ENCODE measurements around the gene CD14. TPM values are rescaled to one million over a fixed set of nuclear protein-coding genes. Genes with fewer than 3 reads are reported as not detected.
A peak's percentile ranks its signal among the peaks of the same experiment; 100 is the strongest.

CD14 gene
- total and polyA plus RNA-seq, 11 donors: 9.9 to 220 (median 25.8) TPM

DNA sequence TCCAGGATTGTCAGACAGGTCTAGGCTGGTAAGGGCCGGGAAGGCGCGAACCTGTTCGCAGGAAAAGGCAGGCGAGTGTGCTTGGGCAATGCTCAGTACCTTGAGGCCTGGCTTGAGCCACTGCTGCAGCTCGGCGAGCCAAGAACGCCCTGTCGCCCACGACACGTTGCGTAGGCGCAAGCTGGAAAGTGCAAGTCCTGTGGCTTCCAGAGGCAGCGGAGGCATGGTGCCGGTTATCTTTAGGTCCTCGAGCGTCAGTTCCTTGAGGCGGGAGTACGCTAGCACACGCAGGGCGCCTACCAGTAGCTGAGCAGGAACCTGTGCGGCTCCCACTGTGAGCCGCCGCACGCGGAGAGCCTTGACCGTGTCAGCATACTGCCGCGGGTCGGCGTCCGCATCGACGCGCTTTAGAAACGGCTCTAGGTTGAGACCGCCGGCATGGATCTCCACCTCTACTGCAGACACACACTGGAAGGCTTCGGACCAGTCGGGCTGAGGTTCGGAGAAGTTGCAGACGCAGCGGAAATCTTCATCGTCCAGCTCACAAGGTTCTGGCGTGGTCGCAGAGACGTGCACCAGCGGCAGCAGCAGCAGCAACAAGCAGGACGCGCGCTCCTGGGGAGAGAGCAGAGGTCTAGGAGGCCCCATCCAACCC, 482 bp downstream of the CD14 start:
- WGBS, 4 donors: 1 to 7% (median 1%) methylated on average over 7 to 51 of the region's 51 CpGs
- H3K4me1 ChIP-seq: peaks cover 0 to 40% (median 16%) of the 10 kb centered on the region in 12 donors
- peak; percentile 60 to 82 (median 77) for ATAC-seq
- peak overlapping the region in 11 of 12 donors; percentile 50 to 95 (median 71) for H3K27ac ChIP-seq
- H3K4me3 ChIP-seq: peak overlapping the region; percentile 32 to 67 (median 57)
- intact Hi-C loops (cut with DNase I): loop anchor here in 6 of 10 donors (2.0 to 10.0 kb wide), 5 partner anchors 62 to 258 kb away; partner anchors contain the start of genes APBB3 (in 2 of the 6), SLC35A4 (in 2 of the 6) and ANKHD1 (in 1 of the 6)
- peaks cover 0 to 7% (median 0%) of the 10 kb centered on the region in 12 donors for H3K9me3 ChIP-seq
- no peaks in the 10 kb centered on the region for H3K27me3 ChIP-seq
- peak in 1 of 2 donors; percentile 15 for TF ChIP-seq POLR2A (IDR thresholded peaks at IDR 0.05)
- TF ChIP-seq, protein P1, sequence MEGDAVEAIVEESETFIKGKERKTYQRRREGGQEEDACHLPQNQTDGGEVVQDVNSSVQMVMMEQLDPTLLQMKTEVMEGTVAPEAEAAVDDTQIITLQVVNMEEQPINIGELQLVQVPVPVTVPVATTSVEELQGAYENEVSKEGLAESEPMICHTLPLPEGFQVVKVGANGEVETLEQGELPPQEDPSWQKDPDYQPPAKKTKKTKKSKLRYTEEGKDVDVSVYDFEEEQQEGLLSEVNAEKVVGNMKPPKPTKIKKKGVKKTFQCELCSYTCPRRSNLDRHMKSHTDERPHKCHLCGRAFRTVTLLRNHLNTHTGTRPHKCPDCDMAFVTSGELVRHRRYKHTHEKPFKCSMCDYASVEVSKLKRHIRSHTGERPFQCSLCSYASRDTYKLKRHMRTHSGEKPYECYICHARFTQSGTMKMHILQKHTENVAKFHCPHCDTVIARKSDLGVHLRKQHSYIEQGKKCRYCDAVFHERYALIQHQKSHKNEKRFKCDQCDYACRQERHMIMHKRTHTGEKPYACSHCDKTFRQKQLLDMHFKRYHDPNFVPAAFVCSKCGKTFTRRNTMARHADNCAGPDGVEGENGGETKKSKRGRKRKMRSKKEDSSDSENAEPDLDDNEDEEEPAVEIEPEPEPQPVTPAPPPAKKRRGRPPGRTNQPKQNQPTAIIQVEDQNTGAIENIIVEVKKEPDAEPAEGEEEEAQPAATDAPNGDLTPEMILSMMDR (IDR thresholded peaks at IDR 0.05): no peak
- H3K36me3 ChIP-seq: peaks cover 0 to 3% (median 0%) of the 10 kb centered on the region in 9 donors
- DNase-seq: peak; percentile 52 to 85 (median 71)

DNA sequence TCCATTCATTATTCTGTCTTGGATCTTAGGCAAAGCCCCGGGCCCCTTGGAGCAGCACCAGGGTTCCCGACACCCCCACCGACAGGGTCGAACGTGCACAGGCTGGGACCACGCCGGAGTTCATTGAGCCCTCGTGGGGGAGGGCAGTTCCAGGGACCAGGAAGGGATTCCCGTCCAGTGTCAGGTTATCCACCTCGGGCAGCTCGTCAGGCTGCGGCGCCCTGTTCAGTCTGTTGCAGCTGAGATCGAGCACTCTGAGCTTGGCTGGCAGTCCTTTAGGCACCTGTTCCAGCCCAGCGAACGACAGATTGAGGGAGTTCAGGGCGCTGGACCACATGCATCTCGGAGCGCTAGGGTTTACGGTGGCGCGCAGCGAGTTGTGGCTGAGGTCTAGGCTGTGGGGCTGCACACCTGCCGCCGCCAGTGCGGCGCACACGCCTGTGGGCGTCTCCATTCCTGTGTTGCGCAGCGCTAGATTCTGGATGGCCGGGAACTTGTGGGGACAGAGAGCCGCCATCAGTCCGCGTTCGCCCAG, 1.1 kb downstream of the CD14 start:
- H3K4me1 ChIP-seq: peaks cover 0 to 34% (median 16%) of the 10 kb centered on the region in 12 donors
- H3K27me3 ChIP-seq: no peaks in the 10 kb centered on the region
- 12 to 23% (median 17%) methylated on average over 21 to 36 of the region's 36 CpGs for WGBS, 4 donors
- peak overlapping the region; percentile 32 to 67 (median 57) for H3K4me3 ChIP-seq
- peak overlapping the region in 11 of 12 donors; percentile 50 to 95 (median 71) for H3K27ac ChIP-seq
- DNase-seq: peak in 2 of 5 donors; percentile 25 to 67
- peak; percentile 40 to 52 (median 50) for ATAC-seq
- intact Hi-C loops (cut with DNase I): loop anchor here in 6 of 10 donors (2.0 to 10.0 kb wide), 5 partner anchors 61 to 257 kb away; partner anchors contain the start of genes APBB3 (in 2 of the 6), SLC35A4 (in 2 of the 6) and ANKHD1 (in 1 of the 6)
- H3K9me3 ChIP-seq: peaks cover 0 to 7% (median 0%) of the 10 kb centered on the region in 12 donors
- H3K36me3 ChIP-seq: peaks cover 0 to 3% (median 0%) of the 10 kb centered on the region in 9 donors
- TF ChIP-seq POLR2A (IDR thresholded peaks at IDR 0.05): no peak
- TF ChIP-seq, protein P1 (IDR thresholded peaks at IDR 0.05): no peak

DNA sequence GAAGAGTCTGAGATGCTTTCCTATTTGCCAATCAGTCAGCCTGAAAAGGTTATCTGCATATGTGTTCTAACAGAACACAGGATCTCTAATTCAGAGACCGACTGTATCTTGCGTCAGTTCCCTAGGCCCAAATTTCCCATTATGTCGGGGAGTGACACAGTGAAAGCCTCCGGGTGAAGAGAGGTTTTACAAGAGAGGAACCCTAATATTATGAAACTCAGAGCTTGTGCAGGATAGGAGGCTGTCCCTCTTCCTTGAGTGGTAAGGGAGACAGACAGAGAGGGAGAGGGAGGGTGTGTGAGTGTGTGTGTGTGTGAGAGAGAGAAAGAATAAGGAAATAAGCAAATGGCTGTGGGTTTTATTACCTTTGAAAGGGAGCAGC, 1.9 kb downstream of the CD14 start:
- peak overlapping the region in 7 of 12 donors; percentile 64 to 95 (median 73) for H3K27ac ChIP-seq
- intact Hi-C loops (cut with DNase I): loop anchor here in 5 of 10 donors (5.0 to 10.0 kb wide), 3 partner anchors 69 to 256 kb away; partner anchors contain the start of genes ANKHD1 (in 1 of the 5), APBB3 (in 1 of the 5) and SLC35A4 (in 1 of the 5)

More for the DNA sequence above, 1.9 kb downstream of the CD14 start:
- Histone ChIP-seq H3K9me3 (peaks cover 0 to 7% (median 0%) of the 10 kb centered on the region in 12 donors), H3K4me1 (peaks cover 0 to 34% (median 16%) of the 10 kb centered on the region in 12 donors), H3K4me3 (peak overlapping the region in 9 of 12 donors; percentile 54 to 67 (median 61)), H3K36me3 (peaks cover 0 to 3% (median 0%) of the 10 kb centered on the region in 9 donors), H3K27me3 (no peaks in the 10 kb centered on the region)
- TF ChIP-seq, protein P1 (IDR thresholded peaks at IDR 0.05): no peak
- no peak for TF ChIP-seq POLR2A (IDR thresholded peaks at IDR 0.05)
- DNase-seq (no peak), ATAC-seq (peak in 1 of 4 donors; percentile 37)
- 88 to 95% (median 93%) methylated on average over 4 of the region's 4 CpGs for WGBS, 4 donors

Data from heart left ventricle (tissue), 16 donors.